HEK293 (cell line): ENCODE measurements around the gene OR10A7.
"Not testable (repeated sequence)": the region's sequence is repeated elsewhere in the genome, so short reads cannot be mapped to it uniquely, and the experiment has no call there.

Source experiments
- HOXA7 ChIP-seq: sonication (generic); formaldehyde crosslinking; IDR thresholded peaks from 2 replicates; pipeline ENCODE4 v1.8.1; 2022; ENCODE audit warnings: missing genetic modification reagents, borderline replicate concordance
- HOXC10 ChIP-seq: sonication (generic); formaldehyde crosslinking; IDR thresholded peaks from 2 replicates; pipeline ENCODE4 v1.8.1; 2023; ENCODE audit warnings: mild to moderate bottlenecking, missing genetic modification reagents
- KLF7 ChIP-seq: fragments of 450-650 bp; formaldehyde crosslinking; IDR thresholded peaks from 2 replicates; pipeline ENCODE4 v1.5.1; 2016; ENCODE audit warnings: missing biosample characterization, missing genetic modification characterization, borderline replicate concordance
- PRDM10 ChIP-seq: fragments of 450-650 bp; formaldehyde crosslinking; IDR thresholded peaks from 2 replicates; pipeline ENCODE4 v1.5.1; 2016; ENCODE audit warnings: missing biosample characterization, missing genetic modification characterization
- ZBTB26 ChIP-seq: fragments of 450-650 bp; formaldehyde crosslinking; optimal IDR thresholded peaks from 2 replicates; pipeline ENCODE3; 2016; ENCODE audit warnings: missing biosample characterization, mild to moderate bottlenecking, missing genetic modification characterization
- ZBTB48 ChIP-seq: fragments of 450-650 bp; formaldehyde crosslinking; IDR thresholded peaks from 2 replicates; pipeline ENCODE4 v1.5.1; 2016; ENCODE audit warnings: missing biosample characterization, missing genetic modification characterization
- ZBTB7A ChIP-seq: fragments of 450-650 bp; formaldehyde crosslinking; IDR thresholded peaks from 2 replicates; pipeline ENCODE4 v1.5.1; 2016; ENCODE audit warnings: low read depth, missing biosample characterization, missing genetic modification characterization
- ZEB2 ChIP-seq: fragments of 450-650 bp; formaldehyde crosslinking; IDR thresholded peaks from 2 replicates; pipeline ENCODE4 v1.5.1; 2016; ENCODE audit warnings: missing biosample characterization, missing genetic modification characterization
- ZNF248 ChIP-seq: fragments of 450-650 bp; formaldehyde crosslinking; IDR thresholded peaks from 2 replicates; pipeline ENCODE4 v1.5.1; 2017; ENCODE audit warnings: missing biosample characterization, missing genetic modification characterization
- ZNF274 ChIP-seq, 2 experiments: fragments of 200-500 bp in 1 of 2; fragments of 450-650 bp in 1 of 2; sonication (Bioruptor generic) in 1 of 2; formaldehyde crosslinking in 1 of 2; IDR thresholded peaks; 2 replicates each; pipeline versions ENCODE4 v1.5.1 to v1.6.1; 2014 to 2016; ENCODE audit warnings: borderline replicate concordance in 1 of 2, inconsistent platforms in 1 of 2, low read length in 1 of 2, missing biosample characterization in 1 of 2, missing genetic modification characterization in 1 of 2
- ZNF530 ChIP-seq: fragments of 450-650 bp; formaldehyde crosslinking; IDR thresholded peaks from 2 replicates; pipeline ENCODE4 v1.5.1; 2016; ENCODE audit warnings: low read depth, missing biosample characterization, missing genetic modification characterization
- ZSCAN23 ChIP-seq: fragments of 450-650 bp; formaldehyde crosslinking; IDR thresholded peaks from 2 replicates; pipeline ENCODE4 v1.5.1; 2016; ENCODE audit warnings: missing biosample characterization, missing genetic modification characterization
- TF ChIP-seq, protein P1 (sequence below): fragments of 450-650 bp; formaldehyde crosslinking; IDR thresholded peaks from 2 replicates; pipeline ENCODE4 v1.5.1; 2016; ENCODE audit warnings: missing biosample characterization, missing genetic modification characterization

DNA sequence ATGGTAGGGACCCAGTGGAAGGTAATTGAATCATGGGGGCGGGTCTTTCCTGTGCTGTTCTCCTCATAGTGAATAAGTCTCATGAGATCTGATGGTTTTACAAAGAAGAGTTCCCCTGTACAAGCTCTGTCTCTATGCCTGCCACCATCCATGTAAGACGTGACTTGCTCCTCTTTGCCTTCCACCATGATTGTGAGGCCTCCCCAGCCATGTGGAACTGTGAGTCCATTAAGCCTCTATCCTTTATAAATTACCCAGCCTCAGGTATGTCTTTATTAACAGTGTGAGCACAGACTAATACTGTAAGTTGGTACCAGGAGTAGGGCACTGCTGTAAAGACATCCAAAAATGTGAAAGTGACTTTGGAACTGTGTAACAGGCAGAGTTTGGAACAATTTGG is 49.0 kb upstream of the OR10A7 start:
- not testable (repeated sequence) for TF ChIP-seq ZNF274 (IDR thresholded peaks at IDR 0.05; ENCODE audit: low read length); ZNF274 (tag by site-specific recombination; IDR thresholded peaks at IDR 0.05; ENCODE audit: borderline replicate concordance); ZBTB26 (tag by site-specific recombination); HOXA7 (CRISPR knock-in tag); ZEB2 (tag by site-specific recombination); PRDM10 (tag by site-specific recombination); ZSCAN23 (tag by site-specific recombination); KLF7 (tag by site-specific recombination); ZBTB7A (tag by site-specific recombination); ZNF248 (tag by site-specific recombination); ZNF530 (tag by site-specific recombination); ZBTB48 (tag by site-specific recombination); HOXC10
- TF ChIP-seq, protein P1, sequence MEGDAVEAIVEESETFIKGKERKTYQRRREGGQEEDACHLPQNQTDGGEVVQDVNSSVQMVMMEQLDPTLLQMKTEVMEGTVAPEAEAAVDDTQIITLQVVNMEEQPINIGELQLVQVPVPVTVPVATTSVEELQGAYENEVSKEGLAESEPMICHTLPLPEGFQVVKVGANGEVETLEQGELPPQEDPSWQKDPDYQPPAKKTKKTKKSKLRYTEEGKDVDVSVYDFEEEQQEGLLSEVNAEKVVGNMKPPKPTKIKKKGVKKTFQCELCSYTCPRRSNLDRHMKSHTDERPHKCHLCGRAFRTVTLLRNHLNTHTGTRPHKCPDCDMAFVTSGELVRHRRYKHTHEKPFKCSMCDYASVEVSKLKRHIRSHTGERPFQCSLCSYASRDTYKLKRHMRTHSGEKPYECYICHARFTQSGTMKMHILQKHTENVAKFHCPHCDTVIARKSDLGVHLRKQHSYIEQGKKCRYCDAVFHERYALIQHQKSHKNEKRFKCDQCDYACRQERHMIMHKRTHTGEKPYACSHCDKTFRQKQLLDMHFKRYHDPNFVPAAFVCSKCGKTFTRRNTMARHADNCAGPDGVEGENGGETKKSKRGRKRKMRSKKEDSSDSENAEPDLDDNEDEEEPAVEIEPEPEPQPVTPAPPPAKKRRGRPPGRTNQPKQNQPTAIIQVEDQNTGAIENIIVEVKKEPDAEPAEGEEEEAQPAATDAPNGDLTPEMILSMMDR (tag by site-specific recombination) = not testable (repeated sequence)
